CD4-positive, alpha-beta memory T cell (primary cell): Measurements from ENCODE around the gene SHISAL1. TPM values are rescaled to one million over a fixed set of nuclear protein-coding genes. Genes with fewer than 3 reads are reported as not detected.

Source experiments
- CTCF ChIA-PET: fragments of 350-600 bp; sonication (Branson Sonifier 250); formaldehyde crosslinking; loops from one replicate; lab custom pipeline; 2021; ENCODE audit warnings: inconsistent platforms; ENCODE audit not compliant: partially characterized antibody; lab: Charles Lee
- POLR2A ChIA-PET: fragments of 350-600 bp; sonication (Branson Sonifier 250); formaldehyde crosslinking; loops from one replicate; lab custom pipeline; 2021; ENCODE audit not compliant: partially characterized antibody; lab: Charles Lee
- DNase-seq, 5 donors: peaks; one replicate each; pipeline versions ENCODE4 v3.0.0 to v3.0.0-alpha.2; 2020 to 2022; ENCODE audit warnings: mixed read lengths in 1 of 5
- H3K27ac ChIP-seq: one replicate; pipeline ENCODE4 v1.7.0; 2013; ENCODE audit warnings: low read depth, low read length
- H3K27me3 ChIP-seq: 2 replicates; pipeline ENCODE4 v1.7.0; 2013; ENCODE audit warnings: mild to moderate bottlenecking, low read length, moderate library complexity; ENCODE audit not compliant: insufficient read depth
- H3K36me3 ChIP-seq: 2 replicates; pipeline ENCODE4 v1.7.0; 2013; ENCODE audit warnings: mild to moderate bottlenecking, low read length, moderate library complexity; ENCODE audit not compliant: insufficient read depth
- H3K4me1 ChIP-seq: 2 replicates; pipeline ENCODE4 v1.7.0; 2013; ENCODE audit warnings: mild to moderate bottlenecking, low read length, moderate library complexity; ENCODE audit not compliant: insufficient read depth
- H3K4me3 ChIP-seq, 2 donors: one replicate each; pipeline ENCODE4 v1.7.0; 2013; ENCODE audit warnings: low read length in 2 of 2, mild to moderate bottlenecking in 1 of 2
- H3K9me3 ChIP-seq, 2 donors: one replicate each; pipeline ENCODE4 v1.7.0; 2013; ENCODE audit warnings: low read length in 2 of 2, control low read depth in 1 of 2; ENCODE audit not compliant: control insufficient read depth in 1 of 2
- H3K27ac Mint-ChIP-seq, 7 donors: one replicate each; pipeline ENCODE4 v1.8.0; 2020 to 2021; ENCODE audit warnings: mixed read lengths in 7 of 7, mild to moderate bottlenecking in 6 of 7, inconsistent platforms in 3 of 7, moderate library complexity in 3 of 7
- H3K27me3 Mint-ChIP-seq, 2 donors: one replicate each; pipeline ENCODE4 v1.8.0; 2020 to 2021; ENCODE audit warnings: mixed read lengths in 2 of 2
- H3K36me3 Mint-ChIP-seq, 2 donors: one replicate each; pipeline ENCODE4 v1.8.0; 2020 to 2021; ENCODE audit warnings: mixed read lengths in 2 of 2, inconsistent platforms in 1 of 2, mild to moderate bottlenecking in 1 of 2
- H3K4me1 Mint-ChIP-seq, 4 donors: one replicate each; pipeline ENCODE4 v1.8.0; 2020 to 2021; ENCODE audit warnings: mixed read lengths in 4 of 4, mild to moderate bottlenecking in 1 of 4
- H3K4me3 Mint-ChIP-seq, 8 donors: one replicate each; pipeline ENCODE4 v1.8.0; 2020 to 2021; ENCODE audit warnings: mixed read lengths in 8 of 8, mild to moderate bottlenecking in 7 of 8, moderate library complexity in 6 of 8, inconsistent platforms in 3 of 8
- H3K9me3 Mint-ChIP-seq, 8 donors: one replicate each; pipeline ENCODE4 v1.8.0; 2020 to 2021; ENCODE audit warnings: mixed read lengths in 8 of 8, mild to moderate bottlenecking in 5 of 8, inconsistent platforms in 3 of 8, moderate library complexity in 1 of 8
- intact Hi-C: fragments of 100-400 bp; cut with micrococcal nuclease; formaldehyde crosslinking; loops from one replicate; pipeline ENCODE4 v1.15.1; 2023
- polyA plus RNA-seq, 2 donors: library from polyadenylated mRNA; unstranded; fragments of 300-500 nt; fragmentation: Illumina TruSeq; gene quantifications; one replicate each; pipeline ENCODE4 v1.2.3, GENCODE V29; 2021
- total RNA-seq, 2 experiments: library from RNA; stranded (reverse); gene quantifications; one replicate each; pipeline ENCODE4 v1.2.3, GENCODE V29; 2021

Gene SHISAL1
- total and polyA plus RNA-seq, 4 experiments from 2014 or later: not detected

DNA sequence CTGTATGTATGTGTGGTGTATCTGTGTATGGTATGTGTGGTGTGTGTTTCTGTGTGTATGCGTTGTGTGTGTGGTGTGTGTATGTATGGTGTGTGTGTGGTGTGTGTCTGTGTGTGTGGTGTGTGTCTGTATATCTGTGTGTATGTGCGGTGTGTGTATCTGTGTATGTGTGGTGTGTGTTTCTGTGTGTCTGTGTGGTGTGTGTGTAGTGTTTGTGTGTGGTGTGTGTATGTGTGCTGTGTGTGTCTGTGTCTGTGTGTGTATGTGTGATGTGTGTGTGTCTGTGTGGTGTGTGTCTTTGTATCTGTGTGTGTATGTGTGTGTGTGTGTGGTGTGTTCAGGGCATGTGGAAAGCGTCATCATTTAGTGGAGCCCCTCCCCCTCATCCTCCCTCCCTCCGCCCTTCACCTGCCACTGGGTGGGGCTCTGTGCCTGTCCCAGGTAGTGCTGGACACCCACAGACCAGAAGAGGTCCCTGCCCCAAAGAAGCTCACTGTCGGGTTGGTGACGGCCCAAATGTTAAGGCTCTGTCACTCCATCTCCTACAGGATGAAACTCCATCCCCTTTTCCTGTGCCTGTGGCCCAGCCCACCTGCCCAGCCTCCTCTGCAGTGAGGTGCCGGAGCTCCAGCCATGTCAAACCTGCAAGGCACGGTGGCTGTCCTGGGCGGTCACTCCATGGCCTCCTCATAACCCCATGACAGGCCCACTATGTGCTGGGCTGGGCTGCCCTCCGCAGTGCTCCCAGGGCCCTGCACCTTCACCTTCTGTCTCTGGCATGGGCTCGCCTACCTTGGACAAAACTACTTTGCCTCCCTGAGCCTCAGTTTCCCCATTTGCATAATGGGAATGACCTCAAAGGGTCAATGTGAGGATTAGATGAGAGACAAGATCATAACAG, 23.4 kb upstream of the SHISAL1 start:
- Histone ChIP-seq H3K27ac (no peak overlapping the region), H3K4me1 (no peaks in the 10 kb centered on the region), H3K9me3 (no peaks in the 10 kb centered on the region), H3K4me3 (no peak overlapping the region), H3K27me3 (peaks cover 14% of the 10 kb centered on the region), H3K36me3 (no peaks in the 10 kb centered on the region)
- Mint-ChIP-seq H3K4me1 (peaks cover 0 to 4% (median 0%) of the 10 kb centered on the region in 4 donors), H3K27me3 (peaks cover 8 to 10% of the 10 kb centered on the region in 2 donors), H3K27ac (no peak overlapping the region), H3K9me3 (no peaks in the 10 kb centered on the region), H3K36me3 (no peaks in the 10 kb centered on the region), H3K4me3 (no peak overlapping the region)
- ChIA-PET POLR2A (no interaction called here), CTCF (no interaction called here)
- intact Hi-C loops: loop anchor here (1.0 kb wide), 1 partner anchor 232 kb away; no protein-coding TSS in a partner anchor
- no peak for DNase-seq

DNA sequence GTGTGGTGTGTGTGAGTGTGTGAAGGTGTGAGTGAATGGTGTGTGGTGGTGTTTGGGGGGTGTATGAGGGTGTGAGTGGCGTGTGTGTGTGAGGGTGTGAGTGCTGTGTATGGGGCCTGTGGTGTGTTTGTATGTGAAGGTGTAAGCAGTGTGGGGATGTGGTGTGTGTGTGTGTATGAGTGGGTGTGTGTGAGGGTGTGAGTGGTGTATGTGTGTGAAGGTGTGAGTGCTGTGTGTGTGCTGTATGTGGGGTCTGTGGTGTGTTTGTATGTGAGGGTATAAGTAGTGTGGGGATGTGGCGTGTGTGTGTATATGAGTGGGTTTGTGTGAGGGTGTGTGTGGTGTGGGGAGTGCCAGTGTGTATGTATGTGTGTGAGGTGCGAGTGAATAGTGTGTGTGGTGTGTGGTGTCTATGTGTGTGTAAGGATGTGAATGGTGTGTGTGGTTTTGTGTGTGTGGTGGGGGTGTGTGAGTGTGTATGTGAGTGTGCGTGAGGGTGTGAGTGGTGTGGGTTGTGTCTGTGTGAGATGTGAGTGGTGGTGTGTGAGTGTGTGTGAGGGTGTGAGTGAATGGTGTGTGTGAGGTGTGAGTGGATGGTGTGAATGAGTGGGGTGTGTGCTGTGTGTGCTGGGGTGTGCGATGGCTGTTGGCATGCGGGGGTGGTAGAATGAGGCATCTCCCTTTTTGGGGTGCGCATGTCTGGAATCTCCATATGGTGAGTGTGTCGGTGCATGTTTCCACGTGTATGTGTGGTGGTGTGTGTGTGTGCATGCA, 22.5 kb upstream of the SHISAL1 start:
- H3K27me3 ChIP-seq: peaks cover 14% of the 10 kb centered on the region
- H3K4me1 ChIP-seq: no peaks in the 10 kb centered on the region
- Mint-ChIP-seq H3K27me3 (peaks cover 8 to 10% of the 10 kb centered on the region in 2 donors), H3K9me3 (no peaks in the 10 kb centered on the region), H3K27ac (no peak overlapping the region), H3K36me3 (no peaks in the 10 kb centered on the region), H3K4me1 (peaks cover 0 to 4% (median 0%) of the 10 kb centered on the region in 4 donors), H3K4me3 (no peak overlapping the region)
- ChIA-PET POLR2A (no interaction called here), CTCF (no interaction called here)
- no peaks in the 10 kb centered on the region for H3K36me3 ChIP-seq
- no peak overlapping the region for H3K27ac ChIP-seq
- DNase-seq: no peak
- H3K4me3 ChIP-seq: no peak overlapping the region
- intact Hi-C loops: no loop called here
- no peaks in the 10 kb centered on the region for H3K9me3 ChIP-seq

DNA sequence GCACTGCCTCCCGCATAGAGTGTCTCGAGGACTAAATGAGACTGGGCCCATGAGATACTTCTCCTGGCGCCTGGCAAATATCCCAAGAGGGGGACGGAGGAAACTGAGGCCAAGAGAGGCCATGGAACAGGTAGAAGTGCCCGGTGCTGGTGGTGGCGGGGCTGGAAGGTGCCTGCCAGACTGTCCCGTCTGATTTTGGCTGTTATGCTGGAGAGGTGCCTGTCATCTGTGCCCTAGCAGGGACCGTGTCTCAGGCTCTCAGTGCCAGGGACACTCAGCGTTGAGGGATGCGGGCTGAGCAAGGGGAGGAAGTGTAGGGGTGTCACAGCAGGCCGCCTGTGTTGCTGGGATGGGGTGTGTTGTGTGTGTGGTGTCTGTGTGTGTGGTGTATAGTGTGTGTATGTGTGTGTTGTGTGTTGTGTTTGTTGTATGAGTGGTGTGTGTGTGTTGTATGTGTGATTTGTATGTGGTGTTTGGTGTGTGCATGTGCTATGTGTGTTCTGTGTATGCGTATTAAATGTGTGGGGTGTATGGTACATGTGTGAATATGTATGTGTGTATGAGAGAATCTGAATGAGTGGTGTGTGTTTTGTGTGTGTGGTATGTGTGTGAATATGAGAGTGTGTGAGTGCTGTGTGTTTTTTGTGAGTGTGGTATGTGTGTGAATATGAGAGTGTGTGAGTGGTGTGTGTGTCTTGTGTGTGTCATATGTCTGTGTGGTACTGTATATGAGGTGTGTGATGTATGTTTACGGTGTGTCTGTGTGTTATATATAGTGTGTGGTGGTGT, 21.3 kb upstream of the SHISAL1 start:
- Histone ChIP-seq H3K27ac (no peak overlapping the region), H3K4me1 (peaks cover 5% of the 10 kb centered on the region), H3K4me3 (no peak overlapping the region), H3K27me3 (peaks cover 19% of the 10 kb centered on the region), H3K36me3 (no peaks in the 10 kb centered on the region), H3K9me3 (no peaks in the 10 kb centered on the region)
- CTCF ChIA-PET: no interaction called here
- Mint-ChIP-seq H3K4me1 (peaks cover 2 to 11% (median 8%) of the 10 kb centered on the region in 4 donors), H3K9me3 (no peaks in the 10 kb centered on the region), H3K27ac (no peak overlapping the region), H3K27me3 (peaks cover 18 to 20% of the 10 kb centered on the region in 2 donors), H3K4me3 (no peak overlapping the region), H3K36me3 (no peaks in the 10 kb centered on the region)
- no peak for DNase-seq
- POLR2A ChIA-PET: no interaction called here
- intact Hi-C loops: no loop called here

GRCh38 chr22:44332946-44333345, 20.2 kb upstream of the SHISAL1 start:
- Mint-ChIP-seq H3K36me3 (no peaks in the 10 kb centered on the region), H3K27me3 (peaks cover 27 to 28% of the 10 kb centered on the region in 2 donors), H3K9me3 (no peaks in the 10 kb centered on the region), H3K4me3 (peak overlapping the region in 1 of 8 donors; percentile 8), H3K27ac (no peak overlapping the region), H3K4me1 (peaks cover 2 to 11% (median 8%) of the 10 kb centered on the region in 4 donors)
- intact Hi-C loops: no loop called here
- H3K9me3 ChIP-seq: no peaks in the 10 kb centered on the region
- H3K27me3 ChIP-seq: peaks cover 19% of the 10 kb centered on the region
- no peak overlapping the region for H3K4me3 ChIP-seq
- CTCF ChIA-PET: no interaction called here
- no peak overlapping the region for H3K27ac ChIP-seq
- no peaks in the 10 kb centered on the region for H3K36me3 ChIP-seq
- peaks cover 5% of the 10 kb centered on the region for H3K4me1 ChIP-seq
- POLR2A ChIA-PET: no interaction called here
- no peak for DNase-seq

GRCh38 chr22:44331881-44332714, 19.3 kb upstream of the SHISAL1 start:
- H3K36me3 Mint-ChIP-seq: no peaks in the 10 kb centered on the region
- H3K4me1 Mint-ChIP-seq: peaks cover 2 to 11% (median 8%) of the 10 kb centered on the region in 4 donors
- no peaks in the 10 kb centered on the region for H3K36me3 ChIP-seq
- H3K9me3 Mint-ChIP-seq: no peaks in the 10 kb centered on the region
- POLR2A ChIA-PET: no interaction called here
- H3K4me3 ChIP-seq: no peak overlapping the region
- intact Hi-C loops: no loop called here
- peaks cover 5% of the 10 kb centered on the region for H3K4me1 ChIP-seq
- no peak for DNase-seq
- peaks cover 33 to 37% of the 10 kb centered on the region in 2 donors for H3K27me3 Mint-ChIP-seq
- CTCF ChIA-PET: interaction anchor here (0.7 to 1.8 kb wide), 2 partner anchors 13 to 235 kb away, joined by 3 to 7 read pairs; no protein-coding TSS in a partner anchor
- no peak overlapping the region for H3K27ac ChIP-seq
- peaks cover 23% of the 10 kb centered on the region for H3K27me3 ChIP-seq
- H3K27ac Mint-ChIP-seq: peak overlapping the region in 2 of 7 donors; percentile 10 to 62
- peak overlapping the region in 7 of 8 donors; percentile 27 to 78 (median 66) for H3K4me3 Mint-ChIP-seq
- H3K9me3 ChIP-seq: no peaks in the 10 kb centered on the region

- Mint-ChIP-seq H3K27me3 (peaks cover 40 to 47% of the 10 kb centered on the region in 2 donors), H3K4me1 (peaks cover 5 to 18% (median 14%) of the 10 kb centered on the region in 4 donors), H3K9me3 (no peaks in the 10 kb centered on the region), H3K4me3 (peak overlapping the region in 1 of 8 donors; percentile 38), H3K36me3 (no peaks in the 10 kb centered on the region), H3K27ac (no peak overlapping the region)
- no peaks in the 10 kb centered on the region for H3K36me3 ChIP-seq
- peaks cover 11% of the 10 kb centered on the region for H3K4me1 ChIP-seq
- intact Hi-C loops: no loop called here
- ChIA-PET POLR2A (no interaction called here), CTCF (interaction anchor here (0.7 to 1.8 kb wide), 3 partner anchors 14 to 236 kb away, joined by 3 to 7 read pairs (median 6); no protein-coding TSS in a partner anchor)
- H3K27ac ChIP-seq: no peak overlapping the region
- H3K9me3 ChIP-seq: no peaks in the 10 kb centered on the region
- no peak overlapping the region for H3K4me3 ChIP-seq
- DNase-seq: no peak
- H3K27me3 ChIP-seq: peaks cover 26% of the 10 kb centered on the region
These were observed 18.3 kb upstream of the SHISAL1 start for GRCh38 chr22:44330744-44331660.
